Right lobe of liver (tissue), 4 donors: ENCODE measurements around the gene CGB3.
"Not testable (repeated sequence)": the region's sequence is repeated elsewhere in the genome, so short reads cannot be mapped to it uniquely, and the experiment has no call there.

Experiments used
- CTCF ChIP-seq, 4 donors: fragments of 200-600 bp in 3 of 4; fragments of 450-650 bp in 1 of 4; IDR thresholded peaks; one replicate each; pipeline versions ENCODE4 v1.5.1 to v1.8.0; 2016 to 2022; ENCODE audit warnings: antibody characterized with exemption in 4 of 4, mild to moderate bottlenecking in 2 of 4
- POLR2A ChIP-seq: fragments of 450-650 bp; IDR thresholded peaks from one replicate; pipeline ENCODE4 v1.6.1; 2017; ENCODE audit warnings: antibody characterized with exemption, mild to moderate bottlenecking
- donor health status: DM: no; HTN: no; CAD: no.
- donor health status: DM: no; HTN: no; CAD: no.
- donor health status: DM: no; HTN: yes; CAD: no.

- TF ChIP-seq CTCF (IDR thresholded peaks at IDR 0.05); POLR2A: not testable (repeated sequence)
These were observed 18.5 kb upstream of the CGB3 start for GRCh38 chr19:49042666-49043065.
